Measurements from ENCODE around the gene SPATC1L.

The SPATC1L gene

DNA sequence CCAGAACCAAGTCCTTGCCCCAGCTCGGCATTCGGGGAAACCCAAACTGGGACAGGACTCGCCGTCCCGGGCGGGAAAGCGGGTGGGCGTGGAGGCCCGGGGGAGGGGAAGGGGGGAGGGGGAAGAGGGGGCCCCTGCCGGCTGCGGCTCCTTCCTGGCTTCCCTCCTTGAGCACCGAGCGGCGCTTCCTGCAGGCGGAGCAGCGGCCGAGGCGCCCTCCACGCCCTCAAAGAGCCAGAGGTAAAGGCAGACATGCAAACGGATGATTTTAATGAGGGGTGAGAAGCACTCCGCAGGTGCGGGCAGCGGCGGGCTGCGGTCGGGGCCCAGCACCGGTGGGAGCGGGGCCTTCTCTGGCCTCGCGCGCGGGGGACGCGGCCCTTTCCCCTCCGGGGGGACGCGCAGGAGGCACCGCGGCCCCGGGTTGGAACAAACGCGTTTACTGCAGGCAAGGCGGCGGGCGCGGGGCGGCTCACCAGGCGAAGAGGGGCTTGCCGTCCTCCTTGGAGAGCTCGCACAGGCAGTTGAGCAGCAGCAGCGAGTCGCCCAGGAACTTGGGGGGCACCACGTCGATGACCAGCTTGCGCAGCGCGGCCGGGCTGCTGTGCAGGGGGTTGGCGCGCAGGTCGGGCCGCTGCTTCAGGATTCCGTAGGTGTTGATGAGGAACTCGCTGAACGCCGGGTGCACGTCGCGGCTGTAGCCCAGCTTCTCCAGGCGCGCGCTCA is 23.2 kb downstream of the SPATC1L start:
- no peak for DNase-seq

GRCh38 chr21:46160657-46160906 is 23.7 kb downstream of the SPATC1L start:
- DNase-seq: no peak

- DNase-seq: no peak
Observed at GRCh38 chr21:46159841-46160656, 24.2 kb downstream of the SPATC1L start.

GRCh38 chr21:46159390-46159789 is 24.9 kb downstream of the SPATC1L start:
- no peak for DNase-seq

DNA sequence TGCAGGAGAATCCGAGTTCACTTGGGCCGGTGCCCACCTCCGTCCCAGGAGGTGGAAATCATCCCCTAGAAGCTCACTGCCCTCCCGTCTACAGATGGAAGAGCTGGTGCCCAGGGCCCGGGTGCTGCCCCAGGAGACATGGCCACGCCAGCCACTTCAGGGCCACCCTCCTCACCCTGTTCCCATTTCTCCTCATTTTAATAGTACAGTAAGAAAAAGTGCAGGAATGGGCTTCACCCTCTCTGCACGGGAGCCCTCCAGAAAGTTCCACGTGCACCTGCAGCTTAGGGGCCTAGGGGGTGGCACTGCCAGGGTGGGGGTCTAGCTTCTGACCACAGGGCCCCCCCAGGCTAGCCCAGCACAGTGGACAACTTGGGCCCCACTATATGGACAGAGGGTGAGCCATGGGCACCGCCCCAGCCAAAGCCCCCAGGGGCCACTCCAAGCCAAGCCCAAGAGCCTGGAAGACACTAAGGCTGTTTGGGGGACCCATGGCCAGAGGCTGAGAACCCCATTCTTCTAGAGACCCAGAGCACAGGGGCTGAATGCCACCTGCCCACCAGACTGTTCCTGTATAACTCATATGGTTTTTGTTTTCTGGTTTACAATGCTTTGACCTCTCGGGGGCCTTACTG is 25.5 kb downstream of the SPATC1L start:
- DNase-seq: no peak

DNA sequence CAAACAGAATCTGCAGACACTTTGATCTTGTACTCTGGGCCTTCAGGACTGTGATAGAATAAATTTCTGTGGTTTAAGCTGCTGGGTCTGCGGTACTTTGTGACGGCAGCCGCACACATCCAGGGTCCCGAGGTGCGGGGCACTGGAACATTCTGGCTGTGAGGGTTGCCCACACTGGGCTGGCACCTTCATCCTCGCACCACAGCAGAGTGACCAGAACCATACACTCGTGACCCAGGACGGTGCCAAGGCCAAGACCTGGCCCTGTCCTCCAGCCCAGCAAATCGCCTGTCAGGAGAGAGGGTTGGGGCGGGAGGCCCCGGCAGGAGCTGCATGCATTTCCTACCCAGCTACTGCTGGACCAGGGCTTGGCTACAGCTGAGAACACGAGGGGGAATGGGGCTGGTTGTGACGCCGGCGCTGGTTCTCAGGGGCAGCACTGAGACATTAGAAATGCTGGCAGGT is 26.2 kb downstream of the SPATC1L start:
- DNase-seq: no peak

GRCh38 chr21:46157396-46157986 is 26.8 kb downstream of the SPATC1L start:
- no peak for DNase-seq

- no peak for DNase-seq
Observed at GRCh38 chr21:46156678-46157077, 27.6 kb downstream of the SPATC1L start.

DNA sequence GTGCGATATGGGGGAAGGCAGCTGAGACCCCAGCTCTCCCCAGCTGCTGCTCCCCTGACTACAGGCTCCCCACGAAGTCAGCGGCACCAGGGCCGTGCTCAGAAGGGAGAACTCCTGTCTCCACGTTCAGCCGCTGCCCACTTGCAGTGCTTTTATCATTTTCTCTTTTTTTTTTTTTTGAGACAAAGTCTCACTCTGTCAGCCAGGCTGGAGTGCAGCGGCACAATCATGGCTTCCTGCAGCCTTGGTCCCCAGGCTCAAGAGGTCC is 27.9 kb downstream of the SPATC1L start:
- DNase-seq: no peak

DNA sequence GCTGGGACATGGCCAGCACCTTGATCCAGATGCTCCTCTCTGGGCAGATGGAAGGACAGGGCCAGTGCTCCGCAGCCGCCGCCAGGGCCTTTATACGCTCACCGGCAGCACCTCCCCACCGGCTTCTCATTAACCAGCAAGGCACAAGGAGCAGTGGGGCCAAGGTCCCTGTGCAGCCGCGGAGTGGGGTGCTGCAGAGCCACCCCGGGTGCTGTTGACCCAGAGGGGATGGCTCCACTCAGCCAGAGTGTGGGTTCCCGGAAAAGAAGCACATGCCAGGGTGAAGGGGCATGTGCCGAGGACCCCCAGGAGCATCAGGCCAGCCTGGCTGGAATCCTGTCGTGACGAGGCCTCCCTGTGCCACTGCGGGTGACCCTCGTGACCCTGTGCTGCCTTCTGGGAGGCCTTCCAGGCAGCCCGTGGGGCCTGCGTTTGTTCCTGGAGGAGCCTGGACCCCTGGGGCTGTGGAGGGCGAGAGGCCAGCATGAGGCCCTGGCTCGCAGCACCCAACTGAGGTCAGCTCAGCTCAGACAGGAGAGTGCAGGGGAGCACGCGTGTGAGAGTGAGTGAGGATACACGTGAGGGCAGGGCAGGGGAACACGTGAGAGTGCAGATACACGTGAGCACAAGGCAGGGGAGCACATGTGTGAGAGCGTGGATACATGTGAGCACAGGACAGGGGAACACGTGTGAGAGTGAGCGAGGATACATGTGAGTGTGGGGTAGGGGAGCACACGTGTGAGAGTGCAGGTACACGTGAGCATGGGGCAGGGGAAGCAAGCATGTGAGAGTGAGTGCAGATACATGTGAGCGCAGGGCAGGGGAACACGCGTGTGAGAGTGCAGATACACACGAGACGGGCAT is 28.5 kb downstream of the SPATC1L start, which contains the start of gene FTCD:
Gene FTCD (minus strand): TSS at position 66 of the 864 bp plus-strand sequence. CDS start 56 bp downstream, at position 10.
- DNase-seq: no peak

GRCh38 chr21:46154955-46155513 is 29.2 kb downstream of the SPATC1L start:
- DNase-seq: no peak

DNA sequence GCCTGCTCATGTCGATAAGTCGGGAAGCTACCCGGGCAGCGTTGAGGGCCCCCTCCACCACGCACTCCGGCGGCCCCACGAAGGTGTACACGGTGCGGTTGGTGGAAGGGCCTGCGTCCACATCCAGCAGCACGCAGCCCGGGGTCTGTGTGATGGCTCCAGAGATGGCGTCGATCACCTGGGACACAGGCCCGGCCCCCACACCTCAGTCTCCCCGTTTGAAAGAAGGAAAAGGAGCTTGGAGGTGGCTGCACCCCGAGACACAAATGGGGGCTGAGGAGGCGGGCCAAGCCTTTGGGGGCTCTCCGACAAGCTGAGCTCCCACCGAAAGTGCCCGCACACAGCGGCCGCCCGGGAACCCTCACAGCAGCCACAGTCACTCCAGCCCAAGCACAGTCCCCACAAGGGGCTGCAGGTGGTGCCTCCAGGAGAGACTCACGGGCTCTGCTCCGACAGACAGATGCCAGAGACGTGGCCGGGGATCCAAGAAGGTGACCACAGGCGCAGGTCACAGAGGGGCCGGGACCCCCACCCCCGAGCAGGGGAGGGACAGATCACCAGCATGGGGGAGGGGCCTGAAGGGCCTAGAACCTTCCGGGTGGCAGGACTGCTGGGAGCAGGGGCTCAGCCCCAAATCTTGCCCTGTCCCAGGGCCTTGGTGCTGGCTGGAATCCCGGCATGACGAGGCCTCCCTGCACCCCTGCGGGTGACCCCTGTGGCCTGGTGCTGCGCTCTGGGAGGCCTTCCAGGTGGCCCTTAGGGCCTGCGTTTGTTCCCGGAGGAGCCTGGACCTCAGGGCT is 29.9 kb downstream of the SPATC1L start:
- DNase-seq: no peak

- peak in 1 of 4 experiments; percentile 27 for DNase-seq
Observed at GRCh38 chr21:46153247-46154154, 30.8 kb downstream of the SPATC1L start.

- DNase-seq: no peak
Observed at GRCh38 chr21:46152927-46153246, 31.4 kb downstream of the SPATC1L start.

DNA sequence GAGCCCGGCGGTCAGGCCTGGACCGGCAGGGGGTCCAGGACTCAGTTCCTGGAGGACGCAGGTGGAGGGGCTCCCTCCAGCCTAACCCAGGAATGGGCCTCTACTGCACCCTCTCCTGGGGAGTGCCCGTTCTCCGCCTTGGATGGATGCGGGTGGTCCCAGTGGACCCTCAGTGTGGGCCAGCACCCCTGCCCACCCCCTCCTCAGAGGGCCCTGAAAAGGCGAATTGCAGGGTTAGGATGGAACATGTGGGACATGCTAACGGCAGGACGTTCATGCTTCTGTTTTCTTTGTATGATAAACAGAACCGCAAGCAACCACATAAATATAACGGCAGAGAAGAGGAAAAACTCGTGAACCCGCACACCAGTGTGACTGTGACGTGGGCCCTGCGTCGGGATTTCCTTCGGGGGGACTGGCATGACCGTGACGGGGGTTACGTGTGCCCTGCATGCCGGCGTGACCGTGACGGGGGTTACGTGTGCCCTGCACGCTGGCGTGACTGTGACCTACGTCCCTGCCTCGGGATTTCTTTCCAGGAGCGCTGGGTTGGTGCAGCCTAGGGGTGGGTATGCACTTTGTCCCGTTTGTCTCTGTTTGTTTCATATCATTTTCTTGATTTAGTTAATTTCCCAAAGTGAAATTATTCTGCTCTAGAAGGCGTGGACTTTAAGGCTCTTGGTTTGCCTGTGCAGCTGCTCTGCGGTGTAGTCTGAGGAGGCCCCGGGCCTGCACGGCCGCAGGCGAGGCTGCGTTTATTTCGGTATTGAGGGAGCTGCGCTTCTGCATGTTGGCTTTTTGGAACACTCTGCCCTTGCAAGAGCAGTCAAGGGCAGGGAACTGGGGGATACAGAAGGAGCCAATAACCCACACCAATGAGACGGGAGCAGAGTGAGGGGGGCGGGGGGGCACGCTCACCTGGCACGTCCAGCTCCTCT is 32.0 kb downstream of the SPATC1L start:
- no peak for DNase-seq

DNA sequence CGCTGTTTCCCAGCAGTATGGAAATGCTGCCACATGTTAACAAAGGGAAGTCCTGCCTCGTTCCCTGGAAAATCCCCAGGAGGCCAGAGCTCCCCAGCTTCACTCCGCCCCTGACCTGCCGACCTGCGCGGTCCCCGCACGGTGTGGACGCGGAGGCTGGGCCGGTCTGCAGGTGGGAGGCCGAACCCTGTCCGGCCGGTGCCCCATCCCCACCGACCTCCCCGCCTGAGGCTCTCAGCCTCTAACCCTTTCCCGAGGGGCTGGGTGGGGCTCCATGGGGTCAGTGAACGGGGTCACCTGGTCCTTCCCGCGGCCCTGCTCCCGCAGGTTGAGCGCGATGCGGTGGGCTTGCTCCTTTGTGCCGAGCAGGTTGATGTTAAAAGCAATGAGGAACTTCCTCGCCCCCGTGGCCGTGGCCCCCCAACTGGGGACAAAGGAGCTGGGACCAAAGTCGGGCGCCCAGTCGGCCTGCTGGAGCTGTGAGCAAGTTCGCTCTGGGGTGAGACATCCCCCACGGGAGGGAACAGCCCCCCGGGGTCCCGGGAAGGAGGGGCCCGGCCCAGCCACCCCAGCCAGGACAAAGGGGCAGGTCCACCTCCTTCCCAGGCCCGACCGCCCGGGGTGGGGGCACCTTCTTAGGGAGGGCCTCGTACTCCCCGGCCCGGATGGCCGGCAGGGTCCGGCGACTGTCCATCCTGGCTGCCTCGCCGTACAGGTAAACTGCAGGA is 32.8 kb downstream of the SPATC1L start:
- no peak for DNase-seq

DNA sequence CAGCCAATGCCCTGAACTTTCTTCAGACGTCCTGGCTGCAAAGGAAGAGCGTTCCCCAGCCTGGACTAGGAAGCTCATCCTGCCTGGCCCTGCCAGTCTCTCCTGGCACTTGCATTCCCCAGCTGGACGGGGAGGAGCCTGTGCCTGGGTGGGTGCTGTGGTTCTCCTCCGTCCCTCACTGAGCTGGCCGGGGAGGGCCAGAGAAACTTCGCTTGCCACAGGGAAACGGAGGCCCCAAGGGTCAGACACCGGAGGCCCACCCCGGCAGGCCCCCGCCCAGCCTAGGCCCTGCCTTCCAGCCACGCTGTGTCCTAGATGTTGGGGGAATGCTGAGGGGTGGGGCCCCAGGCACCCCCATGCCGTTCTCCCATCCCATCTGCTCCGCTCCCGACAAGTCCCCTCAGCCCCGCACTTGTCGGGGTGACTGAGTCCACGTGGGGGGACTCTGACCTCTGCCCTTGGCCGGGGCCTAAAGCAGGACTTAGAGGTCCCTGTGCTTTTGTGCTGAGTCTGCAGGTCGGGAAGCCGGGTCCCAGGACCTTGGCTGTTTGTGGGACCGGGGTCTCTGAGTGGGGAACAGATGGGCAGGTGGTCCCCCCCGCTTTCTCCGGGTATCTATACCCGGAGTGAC is 33.7 kb downstream of the SPATC1L start:
- no peak for DNase-seq

- no peak for DNase-seq
Observed at GRCh38 chr21:46150073-46150472, 34.2 kb downstream of the SPATC1L start.

Data from activated naive CD4-positive, alpha-beta T cell (primary cell).